OCI-LY3 (cell line): Measurements from ENCODE around the gene MEF2A.

Experiments used
- EZH2phosphoT487 ChIP-seq: fragments of 200-600 bp; shearing (Covaris generic); IDR thresholded peaks from 2 replicates; pipeline ENCODE4 v1.6.1; 2018; ENCODE audit warnings: antibody characterized with exemption, mixed run types, low read depth
- TF ChIP-seq, protein P1 (sequence below): fragments of 200-600, 300-600 bp; sonication (generic); IDR thresholded peaks from 2 replicates; pipeline ENCODE4 v1.5.1; 2014; ENCODE audit warnings: antibody characterized with exemption, low read length, low read depth

DNA sequence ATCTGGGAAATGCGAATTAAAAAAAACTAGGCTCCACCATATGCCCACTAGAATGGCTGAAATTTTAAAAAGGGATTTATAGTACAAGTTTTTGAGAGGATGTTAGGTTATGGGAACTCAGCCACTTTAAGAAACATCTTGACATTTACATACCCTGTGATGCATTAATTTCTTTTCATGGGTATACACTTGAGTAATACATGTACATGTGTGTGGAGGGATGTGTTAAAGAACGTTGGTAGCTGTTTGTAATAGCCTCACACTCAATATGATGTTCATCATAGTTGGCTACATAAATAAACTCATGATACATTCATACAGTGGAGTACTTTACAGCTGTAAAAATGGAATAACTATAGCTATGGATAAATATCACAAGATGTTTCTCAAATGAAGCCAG is 40.9 kb downstream of the MEF2A start:
- TF ChIP-seq, protein P1, sequence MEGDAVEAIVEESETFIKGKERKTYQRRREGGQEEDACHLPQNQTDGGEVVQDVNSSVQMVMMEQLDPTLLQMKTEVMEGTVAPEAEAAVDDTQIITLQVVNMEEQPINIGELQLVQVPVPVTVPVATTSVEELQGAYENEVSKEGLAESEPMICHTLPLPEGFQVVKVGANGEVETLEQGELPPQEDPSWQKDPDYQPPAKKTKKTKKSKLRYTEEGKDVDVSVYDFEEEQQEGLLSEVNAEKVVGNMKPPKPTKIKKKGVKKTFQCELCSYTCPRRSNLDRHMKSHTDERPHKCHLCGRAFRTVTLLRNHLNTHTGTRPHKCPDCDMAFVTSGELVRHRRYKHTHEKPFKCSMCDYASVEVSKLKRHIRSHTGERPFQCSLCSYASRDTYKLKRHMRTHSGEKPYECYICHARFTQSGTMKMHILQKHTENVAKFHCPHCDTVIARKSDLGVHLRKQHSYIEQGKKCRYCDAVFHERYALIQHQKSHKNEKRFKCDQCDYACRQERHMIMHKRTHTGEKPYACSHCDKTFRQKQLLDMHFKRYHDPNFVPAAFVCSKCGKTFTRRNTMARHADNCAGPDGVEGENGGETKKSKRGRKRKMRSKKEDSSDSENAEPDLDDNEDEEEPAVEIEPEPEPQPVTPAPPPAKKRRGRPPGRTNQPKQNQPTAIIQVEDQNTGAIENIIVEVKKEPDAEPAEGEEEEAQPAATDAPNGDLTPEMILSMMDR, result no peak
- TF ChIP-seq EZH2phosphoT487, result no peak
